Measurements from ENCODE around the gene EPYC. TPM values are rescaled to one million over a fixed set of nuclear protein-coding genes. Genes with fewer than 3 reads are reported as not detected.

Gene EPYC
- total and polyA plus RNA-seq, 2 of the 4 experiments (the other 2 are of a cell fraction), result not detected

- TF ChIP-seq, protein P1, sequence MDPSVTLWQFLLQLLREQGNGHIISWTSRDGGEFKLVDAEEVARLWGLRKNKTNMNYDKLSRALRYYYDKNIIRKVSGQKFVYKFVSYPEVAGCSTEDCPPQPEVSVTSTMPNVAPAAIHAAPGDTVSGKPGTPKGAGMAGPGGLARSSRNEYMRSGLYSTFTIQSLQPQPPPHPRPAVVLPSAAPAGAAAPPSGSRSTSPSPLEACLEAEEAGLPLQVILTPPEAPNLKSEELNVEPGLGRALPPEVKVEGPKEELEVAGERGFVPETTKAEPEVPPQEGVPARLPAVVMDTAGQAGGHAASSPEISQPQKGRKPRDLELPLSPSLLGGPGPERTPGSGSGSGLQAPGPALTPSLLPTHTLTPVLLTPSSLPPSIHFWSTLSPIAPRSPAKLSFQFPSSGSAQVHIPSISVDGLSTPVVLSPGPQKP (IDR thresholded peaks at IDR 0.05; ENCODE audit: borderline replicate concordance, low read depth, low read length), result no peak
- peak; percentile 54 for TF ChIP-seq MAFK (IDR thresholded peaks at IDR 0.05; ENCODE audit: low read depth, low read length)
- no CpG with 5 or more reads among the region's 1 CpG for WGBS, 2 experiments (ENCODE audit: extremely low coverage in 2 of 2, insufficient read length in 1 of 2)
- Histone ChIP-seq H3K56ac (ENCODE audit: extremely low read depth, insufficient read depth, low read length) (no peak overlapping the region), H3K9me1 (ENCODE audit: insufficient read depth, low read length) (peaks cover 3% of the 10 kb centered on the region; the same call in 1 of the 2 replicates), H3K9me3 (ENCODE audit: control insufficient read depth, insufficient read depth, low read length) (no peaks in the 10 kb centered on the region), H3K4ac (ENCODE audit: low read depth, low read length) (no peak overlapping the region), H3K79me1 (ENCODE audit: low read depth in 1 of 2, low read length in 2 of 2) (no peaks in the 10 kb centered on the region), H3K4me3 (ENCODE audit: insufficient read depth, low read depth, low read length) (no peak overlapping the region), H4K5ac (ENCODE audit: low read depth, low read length) (no peak overlapping the region), H2BK5ac (ENCODE audit: low read depth, low read length, poor library complexity, severe bottlenecking) (no peak overlapping the region), H4K8ac (ENCODE audit: low read depth in 2 of 2, low read length in 2 of 2) (no peak overlapping the region), H3K18ac (ENCODE audit: low read depth, low read length) (no peak overlapping the region), H3K23ac (ENCODE audit: low read depth, low read length) (no peak overlapping the region), H3K4me2 (ENCODE audit: low read depth, low read length) (no peak overlapping the region), H2AFZ (replicated peaks; ENCODE audit: low read length, poor library complexity) (no peak overlapping the region), H2BK120ac (ENCODE audit: low read depth, low read length) (no peak overlapping the region), H3K4me1 (ENCODE audit: control insufficient read depth, insufficient read depth, low read length) (peaks cover 3% of the 10 kb centered on the region; the same call in 1 of the 2 replicates), H2BK20ac (ENCODE audit: low read depth, low read length) (no peak overlapping the region), H2BK15ac (ENCODE audit: low read depth, low read length) (no peak overlapping the region), H4K91ac (ENCODE audit: insufficient read depth, low read depth, low read length) (no peak overlapping the region), H3K27me3 (ENCODE audit: control insufficient read depth, insufficient read depth, low read length) (no peaks in the 10 kb centered on the region), H3K36me3 (ENCODE audit: control insufficient read depth, insufficient read depth, low read length) (no peaks in the 10 kb centered on the region), H2AK5ac (ENCODE audit: low read depth, low read length) (no peak overlapping the region), H4K20me1 (ENCODE audit: insufficient read depth, low read length) (no peaks in the 10 kb centered on the region), H3K27ac (ENCODE audit: insufficient read depth, low read length) (no peak overlapping the region), H3K9ac (ENCODE audit: low read depth, low read length) (no peak overlapping the region), H2AK9ac (replicated peaks; ENCODE audit: low read depth, low read length, poor library complexity) (no peak overlapping the region), H3K14ac (replicated peaks; ENCODE audit: low read depth, low read length) (no peak overlapping the region)
- ChIA-PET CTCF (interaction anchor here (0.9 to 1.6 kb wide), 2 partner anchors 412 to 425 kb away, joined by 3 read pairs; no protein-coding TSS in a partner anchor), POLR2A (ENCODE audit: unreplicated experiment) (no interaction called here)
- DNase-seq, result no peak
- in situ Hi-C loops (cut with MboI; ENCODE audit: low sequenced_read_pairs) (no loop called here), intact Hi-C loops (cut with micrococcal nuclease) (no loop called here), dilution Hi-C loops (cut with HindIII; ENCODE audit: low sequenced_read_pairs, unreplicated experiment) (no loop called here)
- ATAC-seq (ENCODE audit: low read depth), result no peak
- BruUV-seq (replicated peaks), result no TSS peak
These were observed 61.5 kb downstream of the EPYC start for GRCh38 chr12:90943255-90943654.

Measured in IMR-90 (cell line).